Loucy (cell line): ENCODE data around the gene ESYT3.
"Not testable (repeated sequence)": the region's sequence is repeated elsewhere in the genome, so short reads cannot be mapped to it uniquely, and the experiment has no call there.

Experiments used
- H2AFZ ChIP-seq: fragments of 200-600 bp; sonication (generic); 2 replicates; pipeline ENCODE4 v1.6.0; 2016; ENCODE audit warnings: antibody characterized with exemption, mild to moderate bottlenecking, low read length, moderate library complexity
- H3F3A ChIP-seq: fragments of 200-600 bp; 2 replicates; pipeline ENCODE4 v1.6.0; 2016; ENCODE audit warnings: antibody characterized with exemption, low read depth, mild to moderate bottlenecking
- H3K27me3 ChIP-seq: fragments of 200-600 bp; sonication (generic); 2 replicates; pipeline ENCODE4 v1.6.1; 2014; ENCODE audit warnings: low read length, mild to moderate bottlenecking; ENCODE audit not compliant: insufficient read depth, poor library complexity, severe bottlenecking
- H3K36me3 ChIP-seq: fragments of 200-600 bp; sonication (generic); 2 replicates; pipeline ENCODE4 v1.6.1; 2016; ENCODE audit warnings: low read length; ENCODE audit not compliant: insufficient read depth
- H3K4me1 ChIP-seq: fragments of 200-600 bp; sonication (generic); 2 replicates; pipeline ENCODE4 v1.5.1; 2014; ENCODE audit warnings: low read length, mild to moderate bottlenecking; ENCODE audit not compliant: insufficient read depth, poor library complexity, severe bottlenecking
- H3K4me2 ChIP-seq: fragments of 200-600 bp; sonication (generic); 2 replicates; pipeline ENCODE4 v1.6.0; 2014; ENCODE audit warnings: antibody characterized with exemption, low read length, low read depth, mild to moderate bottlenecking; ENCODE audit not compliant: poor library complexity, severe bottlenecking
- H3K4me3 ChIP-seq: fragments of 200-600 bp; sonication (generic); 2 replicates; pipeline ENCODE4 v1.5.1; 2014; ENCODE audit warnings: low read length, mild to moderate bottlenecking, mixed read lengths; ENCODE audit not compliant: poor library complexity, severe bottlenecking
- H3K79me2 ChIP-seq: fragments of 200-600 bp; sonication (generic); 2 replicates; pipeline ENCODE4 v1.6.1; 2014; ENCODE audit warnings: low read length; ENCODE audit not compliant: insufficient read depth
- H3K9ac ChIP-seq: fragments of 200-600 bp; sonication (generic); 2 replicates; pipeline ENCODE4 v1.6.0; 2014; ENCODE audit warnings: mild to moderate bottlenecking, low read depth, low read length, moderate library complexity; ENCODE audit not compliant: poor library complexity, severe bottlenecking
- H3K9me2 ChIP-seq: fragments of 200-600 bp; sonication (generic); replicated peaks from 2 replicates; pipeline ENCODE4 v1.6.1; 2016; ENCODE audit warnings: low read depth, low read length, mixed read lengths
- H3K9me3 ChIP-seq: fragments of 200-600 bp; sonication (generic); 2 replicates; pipeline ENCODE4 v1.6.1; 2014; ENCODE audit warnings: mild to moderate bottlenecking, antibody characterized with exemption, low read length, low read depth; ENCODE audit not compliant: insufficient read depth
- H4K20me1 ChIP-seq: fragments of 200-600 bp; sonication (generic); 2 replicates; pipeline ENCODE4 v1.6.0; 2014; ENCODE audit warnings: antibody characterized with exemption, low read length, mild to moderate bottlenecking; ENCODE audit not compliant: insufficient read depth, poor library complexity, severe bottlenecking
- CTCF ChIP-seq: fragments of 200-600 bp; sonication (generic); conservative IDR thresholded peaks from 2 replicates; pipeline ENCODE4 v1.5.1; 2014; ENCODE audit warnings: mild to moderate bottlenecking, antibody characterized with exemption, low read length
- EZH2phosphoT487 ChIP-seq: fragments of 200-600 bp; IDR thresholded peaks from 2 replicates; pipeline ENCODE4 v1.6.1; 2018; ENCODE audit warnings: antibody characterized with exemption, mild to moderate bottlenecking, moderate library complexity, borderline replicate concordance

Gene ESYT3

GRCh38 chr3:138479438-138479863, 45.0 kb downstream of the ESYT3 start:
- no peaks in the 10 kb centered on the region for H3K36me3 ChIP-seq
- no peak overlapping the region for H3K4me2 ChIP-seq
- H3K4me1 ChIP-seq = no peaks in the 10 kb centered on the region
- no peaks in the 10 kb centered on the region for H3K9me3 ChIP-seq
- no peaks in the 10 kb centered on the region for H3F3A ChIP-seq
- TF ChIP-seq CTCF (peak; percentile 93), EZH2phosphoT487 (no peak)
- H3K9ac ChIP-seq = no peak overlapping the region
- no peaks in the 10 kb centered on the region for H3K79me2 ChIP-seq
- H4K20me1 ChIP-seq = no peaks in the 10 kb centered on the region
- H2AFZ ChIP-seq = no peak overlapping the region
- no peaks in the 10 kb centered on the region for H3K27me3 ChIP-seq
- no peaks in the 10 kb centered on the region for H3K9me2 ChIP-seq
- H3K4me3 ChIP-seq = no peak overlapping the region

GRCh38 chr3:138484672-138485071, 50.3 kb downstream of the ESYT3 start:
- H3K9ac ChIP-seq, H2AFZ ChIP-seq, H3K4me2 ChIP-seq, H3K27me3 ChIP-seq, H4K20me1 ChIP-seq, H3K9me3 ChIP-seq, H3K4me3 ChIP-seq, H3K36me3 ChIP-seq, H3F3A ChIP-seq, H3K9me2 ChIP-seq, H3K4me1 ChIP-seq, H3K79me2 ChIP-seq: not testable (repeated sequence)

GRCh38 chr3:138486580-138486979, 52.2 kb downstream of the ESYT3 start:
- not testable (repeated sequence) for H3K36me3 ChIP-seq, H3K9me2 ChIP-seq, H2AFZ ChIP-seq, H3K9me3 ChIP-seq, H3K4me1 ChIP-seq, H3F3A ChIP-seq, H3K4me3 ChIP-seq, H3K27me3 ChIP-seq, H3K79me2 ChIP-seq, H4K20me1 ChIP-seq, H3K4me2 ChIP-seq, H3K9ac ChIP-seq

- Histone ChIP-seq H3K9me2 (no peaks in the 10 kb centered on the region), H3K9me3 (peaks cover 8% of the 10 kb centered on the region; the same call in 1 of the 2 replicates), H3K4me1 (no peaks in the 10 kb centered on the region), H3K36me3 (peaks cover 37% of the 10 kb centered on the region; the same call in 1 of the 2 replicates), H3K9ac (no peak overlapping the region), H2AFZ (no peak overlapping the region), H3F3A (no peaks in the 10 kb centered on the region), H3K79me2 (no peaks in the 10 kb centered on the region), H3K27me3 (no peaks in the 10 kb centered on the region), H4K20me1 (no peaks in the 10 kb centered on the region), H3K4me3 (no peak overlapping the region), H3K4me2 (no peak overlapping the region)
- no peak for TF ChIP-seq CTCF
Measured at GRCh38 chr3:138491971-138492370, 57.6 kb downstream of the ESYT3 start.
